IPS-18c (cell line): ENCODE results near the gene FAM47A.

Experiments used
- H3K4me3 ChIP-seq: 2 replicates; pipeline ENCODE4 v1.7.0; 2013; ENCODE audit warnings: low read depth, mild to moderate bottlenecking, low read length, moderate library complexity; ENCODE audit not compliant: insufficient read depth
- H3K9me3 ChIP-seq: one replicate; pipeline ENCODE4 v1.6.1; 2013; ENCODE audit warnings: mild to moderate bottlenecking, low read length, moderate library complexity; ENCODE audit not compliant: control insufficient read depth, insufficient read depth

Gene FAM47A

GRCh38 chrX:34132028-34132427 is at the start of gene FAM47A:
TSS of gene FAM47A (minus strand) at chrX:34132314. CDS start at chrX:34132278, 36 bp downstream.
- H3K4me3 ChIP-seq: no peak within 1 kb of the TSS
- peaks cover 2% of the 10 kb centered on the region for H3K9me3 ChIP-seq

GRCh38 chrX:34147345-34147744 is 15.2 kb upstream of the FAM47A start:
- Histone ChIP-seq H3K9me3 (no peaks in the 10 kb centered on the region), H3K4me3 (no peak overlapping the region)

- no peaks in the 10 kb centered on the region for H3K9me3 ChIP-seq
- no peak overlapping the region for H3K4me3 ChIP-seq
Observed at GRCh38 chrX:34146906-34147305, 14.8 kb upstream of the FAM47A start.

- Histone ChIP-seq H3K9me3 (no peaks in the 10 kb centered on the region), H3K4me3 (no peak overlapping the region)
Observed at GRCh38 chrX:34144246-34144645, 12.1 kb upstream of the FAM47A start.

- Histone ChIP-seq H3K9me3 (no peaks in the 10 kb centered on the region), H3K4me3 (no peak overlapping the region)
Observed at GRCh38 chrX:34140816-34141215, 8.7 kb upstream of the FAM47A start.

GRCh38 chrX:34130980-34131744 is 952 bp downstream of the FAM47A start:
- Histone ChIP-seq H3K9me3 (peaks cover 2% of the 10 kb centered on the region), H3K4me3 (no peak overlapping the region)

- no peak overlapping the region for H3K4me3 ChIP-seq
Observed at GRCh38 chrX:34130501-34130900, 1.6 kb downstream of the FAM47A start.

GRCh38 chrX:34126011-34126410 is 6.1 kb downstream of the FAM47A start:
- no peak overlapping the region for H3K4me3 ChIP-seq
- peaks cover 2% of the 10 kb centered on the region for H3K9me3 ChIP-seq

More at GRCh38 chrX:34130501-34130900, 1.6 kb downstream of the FAM47A start:
- peaks cover 2% of the 10 kb centered on the region for H3K9me3 ChIP-seq

GRCh38 chrX:34119122-34119521 is 13.0 kb downstream of the FAM47A start:
- Histone ChIP-seq H3K9me3 (no peaks in the 10 kb centered on the region), H3K4me3 (no peak overlapping the region)

GRCh38 chrX:34112459-34112858 is 19.7 kb downstream of the FAM47A start:
- Histone ChIP-seq H3K4me3 (no peak overlapping the region), H3K9me3 (no peaks in the 10 kb centered on the region)
